HL-60 (cell line): ENCODE data around the gene EXOG.

Experiments used
- GABPA ChIP-seq: IDR thresholded peaks from 2 replicates; pipeline ENCODE4 v1.6.1; 2012; ENCODE audit warnings: low read depth
- POLR2AphosphoS5 ChIP-seq: IDR thresholded peaks from 2 replicates; pipeline ENCODE4 v1.6.1; 2012; ENCODE audit warnings: low read depth
- SPI1 ChIP-seq: IDR thresholded peaks from 2 replicates; pipeline ENCODE4 v1.6.1; 2012; ENCODE audit warnings: low read depth, mild to moderate bottlenecking, borderline replicate concordance
- TF ChIP-seq, protein P1 (sequence below): IDR thresholded peaks from 2 replicates; pipeline ENCODE4 v1.6.1; 2012; ENCODE audit warnings: low read depth; ENCODE audit not compliant: insufficient replicate concordance
- TF ChIP-seq, protein P2 (sequence below): IDR thresholded peaks from one replicate; pipeline ENCODE4 v1.5.1; 2011; ENCODE audit warnings: low read length, control low read depth, inconsistent platforms; ENCODE audit not compliant: insufficient read depth

DNA sequence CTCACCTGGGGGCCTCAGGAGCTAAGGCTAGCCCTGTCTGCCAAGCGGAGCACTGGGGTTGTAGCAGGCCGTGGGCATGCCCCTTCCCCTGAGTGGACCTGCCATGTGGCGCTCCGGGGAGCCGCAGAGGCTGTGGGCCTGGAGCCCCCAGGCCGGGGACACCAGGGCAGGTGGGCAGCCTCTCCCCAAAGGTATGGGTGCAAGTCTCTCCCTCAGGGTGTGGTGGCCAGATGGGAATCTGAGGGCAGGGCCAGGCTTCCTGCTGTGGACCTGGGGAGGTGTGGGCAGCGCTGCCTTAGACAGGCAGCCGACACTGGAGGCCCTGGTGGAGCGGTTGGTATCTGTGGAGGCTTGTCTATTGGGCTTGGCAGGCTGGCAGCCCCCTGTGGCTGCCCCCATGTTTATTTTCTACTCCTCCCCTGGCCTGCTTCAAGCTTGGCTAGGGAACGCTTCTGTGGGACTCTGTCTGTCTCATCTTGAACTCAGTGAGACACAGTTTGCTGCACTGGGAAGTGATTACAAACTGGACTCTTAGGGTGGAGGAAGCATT, 36.6 kb upstream of the EXOG start:
- TF ChIP-seq, protein P1, sequence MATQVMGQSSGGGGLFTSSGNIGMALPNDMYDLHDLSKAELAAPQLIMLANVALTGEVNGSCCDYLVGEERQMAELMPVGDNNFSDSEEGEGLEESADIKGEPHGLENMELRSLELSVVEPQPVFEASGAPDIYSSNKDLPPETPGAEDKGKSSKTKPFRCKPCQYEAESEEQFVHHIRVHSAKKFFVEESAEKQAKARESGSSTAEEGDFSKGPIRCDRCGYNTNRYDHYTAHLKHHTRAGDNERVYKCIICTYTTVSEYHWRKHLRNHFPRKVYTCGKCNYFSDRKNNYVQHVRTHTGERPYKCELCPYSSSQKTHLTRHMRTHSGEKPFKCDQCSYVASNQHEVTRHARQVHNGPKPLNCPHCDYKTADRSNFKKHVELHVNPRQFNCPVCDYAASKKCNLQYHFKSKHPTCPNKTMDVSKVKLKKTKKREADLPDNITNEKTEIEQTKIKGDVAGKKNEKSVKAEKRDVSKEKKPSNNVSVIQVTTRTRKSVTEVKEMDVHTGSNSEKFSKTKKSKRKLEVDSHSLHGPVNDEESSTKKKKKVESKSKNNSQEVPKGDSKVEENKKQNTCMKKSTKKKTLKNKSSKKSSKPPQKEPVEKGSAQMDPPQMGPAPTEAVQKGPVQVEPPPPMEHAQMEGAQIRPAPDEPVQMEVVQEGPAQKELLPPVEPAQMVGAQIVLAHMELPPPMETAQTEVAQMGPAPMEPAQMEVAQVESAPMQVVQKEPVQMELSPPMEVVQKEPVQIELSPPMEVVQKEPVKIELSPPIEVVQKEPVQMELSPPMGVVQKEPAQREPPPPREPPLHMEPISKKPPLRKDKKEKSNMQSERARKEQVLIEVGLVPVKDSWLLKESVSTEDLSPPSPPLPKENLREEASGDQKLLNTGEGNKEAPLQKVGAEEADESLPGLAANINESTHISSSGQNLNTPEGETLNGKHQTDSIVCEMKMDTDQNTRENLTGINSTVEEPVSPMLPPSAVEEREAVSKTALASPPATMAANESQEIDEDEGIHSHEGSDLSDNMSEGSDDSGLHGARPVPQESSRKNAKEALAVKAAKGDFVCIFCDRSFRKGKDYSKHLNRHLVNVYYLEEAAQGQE: no peak
- no peak for TF ChIP-seq POLR2AphosphoS5
- TF ChIP-seq, protein P2, sequence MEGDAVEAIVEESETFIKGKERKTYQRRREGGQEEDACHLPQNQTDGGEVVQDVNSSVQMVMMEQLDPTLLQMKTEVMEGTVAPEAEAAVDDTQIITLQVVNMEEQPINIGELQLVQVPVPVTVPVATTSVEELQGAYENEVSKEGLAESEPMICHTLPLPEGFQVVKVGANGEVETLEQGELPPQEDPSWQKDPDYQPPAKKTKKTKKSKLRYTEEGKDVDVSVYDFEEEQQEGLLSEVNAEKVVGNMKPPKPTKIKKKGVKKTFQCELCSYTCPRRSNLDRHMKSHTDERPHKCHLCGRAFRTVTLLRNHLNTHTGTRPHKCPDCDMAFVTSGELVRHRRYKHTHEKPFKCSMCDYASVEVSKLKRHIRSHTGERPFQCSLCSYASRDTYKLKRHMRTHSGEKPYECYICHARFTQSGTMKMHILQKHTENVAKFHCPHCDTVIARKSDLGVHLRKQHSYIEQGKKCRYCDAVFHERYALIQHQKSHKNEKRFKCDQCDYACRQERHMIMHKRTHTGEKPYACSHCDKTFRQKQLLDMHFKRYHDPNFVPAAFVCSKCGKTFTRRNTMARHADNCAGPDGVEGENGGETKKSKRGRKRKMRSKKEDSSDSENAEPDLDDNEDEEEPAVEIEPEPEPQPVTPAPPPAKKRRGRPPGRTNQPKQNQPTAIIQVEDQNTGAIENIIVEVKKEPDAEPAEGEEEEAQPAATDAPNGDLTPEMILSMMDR: no peak
- no peak for TF ChIP-seq SPI1
- TF ChIP-seq GABPA: no peak
